HAP-1 (cell line): ENCODE measurements around the gene GSTM5.
"Not testable (repeated sequence)": the region's sequence is repeated elsewhere in the genome, so short reads cannot be mapped to it uniquely, and the experiment has no call there.

ENCODE experiments used
- DNase-seq, 2 experiments: peaks; one replicate each; pipeline ENCODE4 v3.0.0-alpha.2; 2016 to 2020; ENCODE audit warnings: low spot score in 2 of 2
- H3K27me3 ChIP-seq: fragments of 250-450 bp; sonication (Bioruptor Pico); 2 replicates; pipeline ENCODE4 v1.5.1; 2020; ENCODE audit warnings: low read depth, mild to moderate bottlenecking, moderate library complexity
- H3K36me3 ChIP-seq: fragments of 250-450 bp; sonication (Bioruptor Pico); replicated peaks from 2 replicates; pipeline ENCODE4 v1.5.1; 2020; ENCODE audit warnings: mild to moderate bottlenecking
- H3K4me1 ChIP-seq: fragments of 250-450 bp; sonication (Bioruptor Pico); 2 replicates; pipeline ENCODE4 v1.5.1; 2020; ENCODE audit warnings: mild to moderate bottlenecking
- H3K4me3 ChIP-seq: fragments of 250-450 bp; sonication (Bioruptor Pico); 2 replicates; pipeline ENCODE4 v1.5.1; 2020; ENCODE audit warnings: mild to moderate bottlenecking, moderate library complexity
- H3K9me3 ChIP-seq: fragments of 250-450 bp; sonication (Bioruptor Pico); 2 replicates; pipeline ENCODE4 v1.5.1; 2020; ENCODE audit warnings: mild to moderate bottlenecking, moderate library complexity
- in situ Hi-C: fragments of 300-500 bp; cut with MboI; formaldehyde crosslinking; loops from 3 replicates; pipeline ENCODE4 v1.14.3; 2020; ENCODE audit warnings: low sequenced_read_pairs, inconsistent platforms, mixed read lengths

GSTM5 gene

DNA sequence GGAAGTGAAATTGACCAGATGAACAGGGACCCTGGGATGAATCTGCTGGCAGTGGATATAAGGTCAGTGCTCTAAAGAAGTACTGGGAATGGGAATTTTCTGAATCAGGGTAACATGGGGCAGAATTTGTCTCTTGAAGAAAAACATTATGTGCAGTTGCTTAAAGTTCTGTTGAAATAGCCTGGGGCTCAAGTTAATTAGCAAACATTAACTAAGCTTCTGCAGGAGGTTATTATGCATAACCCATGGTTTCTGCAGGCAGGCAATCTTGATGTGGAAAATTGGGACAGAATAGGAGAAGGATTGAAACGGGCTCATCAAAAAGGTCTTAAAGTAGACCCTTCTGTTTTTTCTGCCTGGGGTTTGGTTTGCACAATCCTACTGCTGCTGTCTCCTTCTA, 14.0 kb downstream of the GSTM5 start:
- Histone ChIP-seq H3K9me3 (0 out of 2 replicates have a peak, but pooled peaks cover 2% of the 10 kb centered on the region), H3K4me3 (no peak overlapping the region), H3K4me1 (peaks cover 21% of the 10 kb centered on the region), H3K27me3 (no peaks in the 10 kb centered on the region; the same call in 1 of the 2 replicates), H3K36me3 (no peaks in the 10 kb centered on the region)
- no peak for DNase-seq
- in situ Hi-C loops, result no loop called here

DNA sequence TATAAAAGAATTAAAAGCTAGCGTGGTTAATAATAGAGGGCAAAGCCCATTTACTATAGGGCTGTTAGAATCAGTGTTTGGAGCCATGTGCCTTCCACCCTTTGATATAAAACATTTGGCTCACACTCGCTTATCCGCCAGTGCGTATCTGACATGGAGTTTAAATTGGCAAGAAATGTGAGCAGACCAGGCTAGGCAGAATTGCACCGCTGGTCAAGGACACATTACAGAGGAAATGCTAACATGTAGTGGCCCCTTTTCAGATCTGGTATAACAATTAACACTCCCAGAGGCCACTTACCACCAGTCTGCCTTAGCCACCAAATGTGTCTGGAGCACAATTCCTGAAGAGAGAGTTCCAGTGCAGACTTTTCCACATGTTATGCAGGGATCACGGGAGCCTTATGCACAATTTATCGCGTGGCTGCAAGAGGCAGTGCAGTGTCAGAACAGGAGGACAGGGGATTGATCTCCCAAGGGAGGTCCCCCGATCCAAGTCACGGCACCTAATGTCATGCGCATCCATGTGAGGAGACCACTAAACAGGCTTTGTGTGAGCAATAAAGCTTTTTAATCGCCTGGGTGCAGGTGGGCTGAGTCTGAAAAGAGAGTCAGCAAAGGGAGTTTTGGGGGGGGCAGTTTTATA, 14.8 kb downstream of the GSTM5 start:
- Histone ChIP-seq H3K9me3 (0 out of 2 replicates have a peak, but pooled peaks cover 2% of the 10 kb centered on the region), H3K4me3 (no peak overlapping the region), H3K27me3 (no peaks in the 10 kb centered on the region; the same call in 1 of the 2 replicates), H3K4me1 (peaks cover 16% of the 10 kb centered on the region), H3K36me3 (no peaks in the 10 kb centered on the region)
- in situ Hi-C loops, result no loop called here
- DNase-seq, result no peak

DNA sequence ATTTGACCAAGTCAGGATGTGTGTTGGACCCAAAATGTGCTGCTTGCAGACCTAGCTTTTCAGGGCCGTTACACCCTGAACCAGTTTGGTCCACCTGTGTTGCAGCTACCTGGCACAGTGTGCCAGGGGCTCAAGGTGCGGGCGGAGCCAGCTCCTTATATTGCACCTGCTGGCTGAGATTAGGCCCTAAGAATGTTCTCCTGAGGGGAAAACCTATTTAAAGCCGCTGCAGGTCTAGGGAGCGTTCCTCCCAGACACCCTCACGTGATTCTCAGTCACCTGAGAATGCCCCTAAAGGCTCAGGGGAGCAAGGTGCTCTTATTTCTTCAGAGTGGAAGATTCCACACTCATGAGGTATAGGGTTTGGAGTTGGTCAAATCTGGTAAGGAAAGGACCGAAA, 16.8 kb downstream of the GSTM5 start:
- Histone ChIP-seq H3K4me1 (peaks cover 13% of the 10 kb centered on the region), H3K36me3 (no peaks in the 10 kb centered on the region), H3K27me3 (no peaks in the 10 kb centered on the region), H3K9me3 (no peaks in the 10 kb centered on the region), H3K4me3 (no peak overlapping the region)
- in situ Hi-C loops, result no loop called here
- no peak for DNase-seq

DNA sequence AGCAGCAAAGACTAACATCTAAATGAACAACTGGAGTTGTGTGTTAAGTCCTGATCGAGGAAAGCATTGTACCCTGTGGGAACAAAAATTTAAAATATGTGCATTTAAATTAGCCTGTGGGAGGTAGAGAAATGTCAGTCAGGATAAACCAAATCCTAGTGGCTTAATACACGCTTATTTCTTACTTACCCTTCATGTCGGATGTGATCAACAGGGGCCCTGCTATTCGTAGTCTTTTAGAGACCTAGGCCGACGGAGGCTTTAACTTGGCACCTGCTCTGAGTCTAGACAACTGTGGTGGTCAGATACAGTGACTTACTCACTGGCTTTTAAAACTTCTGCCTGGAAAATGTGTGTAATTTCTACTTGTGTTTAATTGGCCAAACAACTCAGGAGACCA, 18.6 kb downstream of the GSTM5 start:
- no peak overlapping the region for H3K4me3 ChIP-seq
- peaks cover 13% of the 10 kb centered on the region for H3K4me1 ChIP-seq
- in situ Hi-C loops, result no loop called here
- H3K9me3 ChIP-seq, result no peaks in the 10 kb centered on the region
- no peaks in the 10 kb centered on the region for H3K27me3 ChIP-seq
- no peaks in the 10 kb centered on the region; the same call in 1 of the 2 replicates for H3K36me3 ChIP-seq
- peak in 1 of 2 experiments; percentile 51 for DNase-seq

DNA sequence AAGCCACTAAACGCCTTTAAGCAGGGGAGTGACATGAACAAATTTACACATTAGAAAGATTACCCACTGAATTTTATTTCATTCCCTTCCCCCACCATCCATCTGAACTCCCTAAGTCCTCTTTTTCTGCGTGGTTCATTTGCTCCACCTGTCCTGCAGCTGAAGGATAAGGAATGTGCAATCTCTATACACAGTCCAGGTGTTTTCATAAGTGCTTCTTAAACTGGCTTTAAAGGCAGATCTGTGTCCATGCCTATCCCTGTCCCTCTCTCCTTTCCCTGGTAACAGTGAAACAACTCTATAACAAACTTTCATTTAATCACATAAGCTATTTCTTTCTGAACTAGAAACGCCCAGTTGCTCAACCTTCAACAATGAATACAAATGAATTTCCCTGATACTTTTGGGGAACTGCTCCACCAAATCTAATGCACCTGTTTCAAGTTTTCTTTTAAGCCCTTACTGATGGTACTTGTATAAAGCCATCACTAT, 20.4 kb downstream of the GSTM5 start:
- H3K4me3 ChIP-seq, result no peak overlapping the region
- no peak for DNase-seq
- H3K4me1 ChIP-seq, result peaks cover 10% of the 10 kb centered on the region
- no peaks in the 10 kb centered on the region for H3K27me3 ChIP-seq
- no peaks in the 10 kb centered on the region; the same call in 1 of the 2 replicates for H3K36me3 ChIP-seq
- H3K9me3 ChIP-seq, result no peaks in the 10 kb centered on the region
- in situ Hi-C loops, result no loop called here

DNA sequence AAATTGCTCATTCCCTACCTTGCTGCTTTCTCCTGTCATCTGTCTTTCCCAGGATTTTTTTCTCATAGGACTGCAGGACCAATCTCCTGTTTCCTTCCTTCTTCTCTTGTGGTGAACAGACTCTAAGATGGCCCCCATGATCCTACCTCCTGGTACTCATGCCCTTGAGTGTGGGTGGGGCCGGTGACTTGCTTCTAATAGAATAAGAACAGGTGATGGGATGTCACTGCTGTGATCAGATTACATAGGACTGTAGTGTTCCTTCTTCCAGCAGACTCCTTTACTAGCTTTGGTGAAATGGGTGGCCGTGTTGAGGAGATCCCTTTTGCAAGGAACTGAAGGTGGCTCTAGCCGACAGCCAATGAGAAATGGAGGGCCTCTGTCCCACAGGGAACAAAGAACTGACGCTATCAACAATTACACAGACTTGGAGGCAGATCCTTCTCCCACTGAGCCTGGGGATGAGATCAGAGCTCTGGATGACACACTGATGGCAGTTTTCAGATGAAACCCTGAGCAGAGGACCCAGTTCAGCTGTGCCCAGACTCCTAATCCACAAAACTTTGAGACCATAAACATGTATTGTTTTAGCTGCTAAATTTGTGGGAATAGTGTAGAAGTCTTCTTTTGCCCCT, 21.3 kb downstream of the GSTM5 start:
- Histone ChIP-seq H3K4me3 (no peak overlapping the region), H3K4me1 (peaks cover 10% of the 10 kb centered on the region), H3K36me3 (no peaks in the 10 kb centered on the region; the same call in 1 of the 2 replicates), H3K9me3 (no peaks in the 10 kb centered on the region), H3K27me3 (no peaks in the 10 kb centered on the region)
- in situ Hi-C loops, result no loop called here
- no peak for DNase-seq

DNA sequence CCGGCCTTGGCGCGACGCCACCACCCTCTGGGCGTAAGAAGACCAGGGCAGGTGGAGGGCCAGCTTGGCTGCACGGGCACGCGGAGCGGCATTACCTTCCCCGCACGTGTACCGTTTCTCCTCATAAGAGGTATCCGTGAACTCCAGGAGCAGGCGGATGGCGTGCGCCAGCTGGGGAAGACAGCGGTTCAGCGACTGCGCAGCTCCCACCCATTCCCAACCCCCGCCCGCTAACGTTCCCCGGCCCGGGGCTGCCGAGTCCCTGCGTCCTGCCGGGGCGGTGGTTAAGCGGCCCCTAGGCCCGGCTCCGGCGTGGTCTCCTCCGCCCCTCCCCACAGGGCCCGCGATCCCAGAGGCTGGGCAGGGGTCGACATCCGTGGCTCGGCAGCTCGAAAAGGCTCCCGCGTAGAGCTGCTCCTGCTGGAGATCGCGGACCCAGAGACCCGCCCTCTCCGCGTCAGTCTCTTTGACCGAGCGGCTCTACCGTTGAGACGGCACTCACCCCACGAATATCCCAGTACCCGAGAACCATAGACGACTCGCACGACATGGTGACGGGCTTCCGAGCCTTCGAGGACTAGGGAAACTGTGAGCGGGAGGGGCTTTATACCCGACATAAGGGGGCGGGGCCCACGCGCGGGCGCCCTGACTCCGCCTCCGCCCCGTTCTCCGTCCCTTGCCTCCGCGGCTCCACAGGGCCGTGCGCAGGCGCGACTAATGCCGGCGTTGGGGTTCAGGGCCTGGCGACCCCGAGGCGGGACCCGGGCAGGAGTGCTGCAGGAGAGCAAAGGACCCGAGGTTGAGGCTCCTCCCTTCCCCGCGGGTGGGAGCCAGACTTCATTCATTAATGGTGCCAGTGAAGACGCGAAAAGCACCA, 27.9 kb downstream of the GSTM5 start:
- H3K27me3 ChIP-seq, result no peaks in the 10 kb centered on the region; the same call in 1 of the 2 replicates
- H3K4me1 ChIP-seq, result peaks cover 5% of the 10 kb centered on the region
- no peaks in the 10 kb centered on the region; the same call in 1 of the 2 replicates for H3K9me3 ChIP-seq
- no peaks in the 10 kb centered on the region; the same call in 1 of the 2 replicates for H3K36me3 ChIP-seq
- peak; percentile 49 to 81 for DNase-seq
- in situ Hi-C loops, result no loop called here
- peak overlapping the region; percentile 40 for H3K4me3 ChIP-seq

DNA sequence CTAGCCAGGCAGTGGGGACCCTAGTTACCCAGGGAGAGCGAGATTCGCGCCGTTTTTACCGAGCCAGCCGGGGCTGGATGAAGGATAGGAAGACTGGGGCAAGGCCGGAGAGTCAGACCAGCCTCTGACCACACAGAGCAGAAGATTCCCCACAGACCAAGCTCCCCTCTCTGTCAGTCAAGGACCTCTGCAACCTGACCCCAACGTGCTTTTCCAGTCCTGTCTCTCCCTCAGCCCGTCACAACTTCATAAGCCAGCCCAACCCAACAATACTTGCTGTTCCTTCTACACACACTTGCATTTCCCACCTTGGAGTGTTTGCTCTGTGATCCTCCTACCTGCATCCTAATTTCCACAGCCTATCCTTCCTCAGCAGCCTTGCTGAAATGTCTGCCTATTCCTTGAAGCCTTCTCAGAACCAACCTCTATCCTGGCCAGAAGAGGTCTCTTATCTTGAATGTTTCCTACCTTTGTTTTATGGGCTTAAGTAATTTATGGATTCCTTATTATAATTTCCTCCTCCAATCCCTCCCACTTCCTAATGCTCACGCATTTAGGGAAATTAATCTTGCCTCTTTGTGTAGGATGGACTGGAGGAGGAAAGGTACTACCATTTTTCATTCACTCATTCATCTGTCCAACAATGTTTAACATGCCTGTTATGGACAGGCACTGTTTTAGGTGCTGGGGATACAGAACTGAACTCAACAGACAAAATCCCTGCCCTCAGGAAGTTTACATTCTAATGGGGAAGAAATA, 28.7 kb downstream of the GSTM5 start, which contains the start of gene GSTM3:
Gene GSTM3 (minus strand): TSS at position 424 of the 759 bp plus-strand sequence. CDS start 751 bp downstream, outside the sequence.
- no peaks in the 10 kb centered on the region; the same call in 1 of the 2 replicates for H3K36me3 ChIP-seq
- H3K9me3 ChIP-seq, result no peaks in the 10 kb centered on the region; the same call in 1 of the 2 replicates
- in situ Hi-C loops, result no loop called here
- H3K27me3 ChIP-seq, result no peaks in the 10 kb centered on the region; the same call in 1 of the 2 replicates
- peak within 1 kb of the TSS; percentile 40 for H3K4me3 ChIP-seq
- DNase-seq, result no peak
- H3K4me1 ChIP-seq, result peaks cover 5% of the 10 kb centered on the region

DNA sequence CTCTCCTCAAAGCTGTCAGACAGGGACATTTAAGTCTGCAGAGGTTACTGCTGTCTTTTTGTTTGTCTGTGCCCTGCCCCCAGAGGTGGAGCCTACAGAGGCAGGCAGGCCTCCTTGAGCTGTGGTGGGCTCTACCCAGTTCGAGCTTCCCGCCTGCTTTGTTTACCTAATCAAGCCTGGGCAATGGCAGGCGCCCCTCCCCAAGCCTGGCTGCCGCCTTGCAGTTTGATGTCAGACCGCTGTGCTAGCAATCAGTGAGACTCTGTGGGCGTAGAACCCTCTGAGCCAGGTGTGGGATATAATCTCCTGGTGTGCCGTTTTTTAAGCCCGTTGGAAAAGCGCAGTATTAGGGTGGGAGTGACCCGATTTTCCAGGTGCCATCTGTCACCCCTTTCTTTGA, 36.3 kb downstream of the GSTM5 start:
- H3K27me3 ChIP-seq, DNase-seq, in situ Hi-C loops: not testable (repeated sequence)

DNA sequence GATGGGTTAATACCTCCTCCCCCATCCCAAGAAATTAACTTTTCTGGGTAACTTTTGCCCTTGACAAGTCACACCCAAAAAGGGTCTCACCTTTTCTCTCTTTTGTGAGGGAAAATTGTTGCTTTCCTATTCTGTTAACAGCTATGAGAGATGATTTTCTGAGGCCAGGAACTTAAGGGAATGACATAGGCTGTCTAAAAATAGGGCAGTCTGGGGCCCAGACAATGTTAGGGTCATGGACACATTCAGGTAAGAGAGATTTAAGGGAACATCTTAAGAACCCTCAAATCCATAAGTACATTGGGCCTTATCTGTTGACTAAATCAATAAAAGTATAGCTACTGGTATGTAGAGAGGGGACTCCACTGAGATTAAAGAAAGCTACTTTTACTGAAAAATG, 37.2 kb downstream of the GSTM5 start:
- Histone ChIP-seq H3K9me3 (no peaks in the 10 kb centered on the region), H3K4me1 (no peaks in the 10 kb centered on the region), H3K4me3 (no peak overlapping the region), H3K27me3 (no peaks in the 10 kb centered on the region), H3K36me3 (no peaks in the 10 kb centered on the region)
- DNase-seq, result no peak
- in situ Hi-C loops, result no loop called here

More for the DNA sequence above, 36.3 kb downstream of the GSTM5 start:
- not testable (repeated sequence) for H3K9me3 ChIP-seq, H3K4me3 ChIP-seq, H3K36me3 ChIP-seq, H3K4me1 ChIP-seq

DNA sequence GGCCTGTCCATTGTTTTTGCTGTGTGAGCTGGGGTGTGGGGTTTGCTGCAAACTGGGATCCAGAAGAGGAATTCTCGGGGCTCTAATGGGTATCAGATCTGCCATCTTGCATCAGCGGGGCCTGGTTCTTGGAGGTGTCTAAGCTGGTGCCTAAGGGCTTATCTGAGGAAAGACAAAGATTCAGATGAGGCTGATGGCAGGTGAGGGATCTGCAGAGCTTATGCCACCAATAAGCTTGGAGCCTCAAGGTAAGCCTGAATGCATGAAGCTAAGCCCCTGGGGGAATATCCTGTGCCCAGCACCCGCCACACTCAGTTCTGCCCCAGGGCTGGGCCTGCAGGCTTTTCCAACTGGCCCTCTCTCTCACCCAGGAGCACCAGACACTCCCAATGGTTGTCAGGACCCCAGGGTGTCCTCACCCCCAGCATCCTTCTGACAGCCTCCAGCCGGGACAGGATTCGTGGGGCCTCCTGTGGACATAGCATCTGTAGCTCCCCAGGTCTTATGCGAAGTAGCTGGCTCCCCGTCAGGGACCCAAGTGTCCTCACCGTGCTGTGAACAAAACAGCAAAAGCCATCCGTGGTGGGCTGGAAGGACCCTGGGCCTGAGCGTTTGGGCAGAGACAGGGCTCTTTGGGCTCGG, 38.3 kb downstream of the GSTM5 start:
- Histone ChIP-seq H3K9me3 (no peaks in the 10 kb centered on the region), H3K36me3 (no peaks in the 10 kb centered on the region), H3K4me1 (no peaks in the 10 kb centered on the region), H3K4me3 (no peak overlapping the region), H3K27me3 (no peaks in the 10 kb centered on the region)
- in situ Hi-C loops, result no loop called here
- no peak for DNase-seq

DNA sequence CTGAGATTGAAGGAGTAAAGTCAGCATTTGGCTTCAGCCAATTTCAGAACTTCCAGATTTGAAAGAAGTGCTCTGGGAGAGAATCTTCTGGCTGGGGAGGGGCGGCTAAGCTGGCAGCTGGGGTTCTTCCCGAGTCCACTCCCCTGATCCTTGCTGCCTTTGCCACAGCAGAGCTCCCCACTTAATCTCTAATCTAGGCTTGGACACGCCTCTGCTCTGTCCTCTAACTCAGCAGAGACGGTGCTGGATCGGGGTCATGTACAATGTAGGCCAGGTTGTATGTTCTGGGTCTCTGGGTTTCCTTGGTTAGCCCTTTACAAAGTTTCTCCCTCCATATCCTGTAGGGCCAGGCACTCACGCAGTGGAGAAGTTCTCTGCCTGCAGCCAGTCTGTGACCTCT, 38.9 kb downstream of the GSTM5 start:
- H3K36me3 ChIP-seq, result no peaks in the 10 kb centered on the region
- no peaks in the 10 kb centered on the region for H3K27me3 ChIP-seq
- in situ Hi-C loops, result no loop called here
- no peak for DNase-seq
- H3K9me3 ChIP-seq, result no peaks in the 10 kb centered on the region
- no peak overlapping the region for H3K4me3 ChIP-seq
- H3K4me1 ChIP-seq, result no peaks in the 10 kb centered on the region
